ENCODE measurements around the gene EMP3. TPM values are rescaled to one million over a fixed set of nuclear protein-coding genes. Genes with fewer than 3 reads are reported as not detected.
"Not testable (repeated sequence)": the region's sequence is repeated elsewhere in the genome, so short reads cannot be mapped to it uniquely, and the experiment has no call there.

Gene EMP3
- total RNA-seq, 1 experiment from 2014 or later: 92.9 TPM

- DNase-seq (ENCODE audit: low read depth, low spot score); POLR2A ChIA-PET; H2AFZ ChIP-seq (ENCODE audit: low read depth, low read length, poor library complexity, severe bottlenecking); BruUV-seq (replicated peaks); H3K79me2 ChIP-seq (ENCODE audit: insufficient read depth, low read length); intact Hi-C loops (cut with micrococcal nuclease); H3K4me2 ChIP-seq (ENCODE audit: low read length); H3K36me3 ChIP-seq (ENCODE audit: control insufficient read depth in 1 of 2, insufficient read depth in 2 of 2, low read length in 2 of 2); H3K27ac ChIP-seq (ENCODE audit: low read depth, low read length); H3K27me3 ChIP-seq (ENCODE audit: insufficient read depth, low read length); H3K4me3 ChIP-seq (replicated peaks in 1 of 2; ENCODE audit: low read depth in 1 of 2, low read length in 2 of 2); H3K9me3 ChIP-seq (ENCODE audit: control insufficient read depth in 1 of 2, insufficient read depth in 1 of 2, low read depth in 1 of 2, low read length in 2 of 2); ATAC-seq; H3K9ac ChIP-seq (ENCODE audit: low read length); H4K20me1 ChIP-seq (ENCODE audit: insufficient read depth); RAD21 ChIA-PET (ENCODE audit: low non-redundant PET in 1 of 2, low total read pairs in 2 of 2, uncharacterized antibody in 2 of 2, unreplicated experiment in 2 of 2); H3K9me2 ChIP-seq (ENCODE audit: insufficient read depth): not testable (repeated sequence)
- peaks cover 14 to 18% of the 10 kb centered on the region in 2 experiments; a peak in 3 of 4 replicates for H3K4me1 ChIP-seq (ENCODE audit: control insufficient read depth in 1 of 2, insufficient read depth in 2 of 2, low read length in 2 of 2)
- CTCF ChIA-PET: interaction anchor here (0.9 to 1.1 kb wide), 2 partner anchors 19 to 20 kb away, joined by 3 to 4 read pairs; partner anchors contain the start of gene KDELR1
These were observed 46.4 kb downstream of the EMP3 start for GRCh38 chr19:48371771-48372170.

- no peaks in the 10 kb centered on the region for H3K36me3 ChIP-seq (ENCODE audit: control insufficient read depth in 1 of 2, insufficient read depth in 2 of 2, low read length in 2 of 2)
- peak overlapping the region; percentile 46 for H3K4me2 ChIP-seq (ENCODE audit: low read length)
- ChIA-PET POLR2A (interaction anchor here (1.1 kb wide), 1 partner anchor 18 kb away, joined by 4 read pairs; the partner anchor contains the start of gene KDELR1), CTCF (interaction anchor here (1.2 to 1.3 kb wide), 2 partner anchors 9 to 19 kb away, joined by 3 to 6 read pairs; partner anchors contain the start of genes SYNGR4 and TMEM143), RAD21 (ENCODE audit: low non-redundant PET in 1 of 2, low total read pairs in 2 of 2, uncharacterized antibody in 2 of 2, unreplicated experiment in 2 of 2) (no interaction called here)
- no peaks in the 10 kb centered on the region for H3K27me3 ChIP-seq (ENCODE audit: insufficient read depth, low read length)
- peaks cover 14 to 22% of the 10 kb centered on the region in 2 experiments; a peak in 3 of 4 replicates for H3K4me1 ChIP-seq (ENCODE audit: control insufficient read depth in 1 of 2, insufficient read depth in 2 of 2, low read length in 2 of 2)
- peak overlapping the region; percentile 51; the same call in 1 of the 2 replicates for H3K27ac ChIP-seq (ENCODE audit: low read depth, low read length)
- H2AFZ ChIP-seq (ENCODE audit: low read depth, low read length, poor library complexity, severe bottlenecking): no peak overlapping the region
- intact Hi-C loops (cut with micrococcal nuclease): no loop called here
- no TSS peak for BruUV-seq (replicated peaks)
- DNase-seq (ENCODE audit: low read depth, low spot score) (no peak), ATAC-seq (0 out of 2 replicates have a peak, but pooled peaks have one; percentile 28)
- H3K9me3 ChIP-seq (ENCODE audit: control insufficient read depth in 1 of 2, insufficient read depth in 1 of 2, low read depth in 1 of 2, low read length in 2 of 2): no peaks in the 10 kb centered on the region
- no peak for TF ChIP-seq CTCF (IDR thresholded peaks at IDR 0.05 in 2 of 3, conservative IDR thresholded peaks at IDR 0.05 in 1 of 3; ENCODE audit: borderline replicate concordance in 1 of 3, insufficient read depth in 1 of 3, low read depth in 2 of 3, low read length in 2 of 3)
- no peak for TF ChIP-seq ZFX (IDR thresholded peaks at IDR 0.05)
- TF ChIP-seq ZBTB33 (IDR thresholded peaks at IDR 0.05; ENCODE audit: extremely low read depth, insufficient replicate concordance, low read length): no peak
- TF ChIP-seq EGR1 (IDR thresholded peaks at IDR 0.05; ENCODE audit: low read depth): peak; percentile 56; the same call in 1 of the 2 replicates
- H3K9ac ChIP-seq (ENCODE audit: low read length): no peak overlapping the region
- no peaks in the 10 kb centered on the region for H3K9me2 ChIP-seq (ENCODE audit: insufficient read depth)
- H3K79me2 ChIP-seq (ENCODE audit: insufficient read depth, low read length): no peaks in the 10 kb centered on the region
- H3K4me3 ChIP-seq (replicated peaks in 1 of 2; ENCODE audit: low read depth in 1 of 2, low read length in 2 of 2): no peak overlapping the region
- no peaks in the 10 kb centered on the region for H4K20me1 ChIP-seq (ENCODE audit: insufficient read depth)
These were observed 47.6 kb downstream of the EMP3 start for GRCh38 chr19:48372904-48373303.

Measured in HCT116 (cell line).